Stimulated activated CD8-positive, alpha-beta memory T cell treated with anti-CD3 and anti-CD28 coated beads, Interleukin-4, amount 100 ng/mL, for 48 hours (primary cell): ENCODE measurements around the gene MEOX1.
"Not testable (repeated sequence)": the region's sequence is repeated elsewhere in the genome, so short reads cannot be mapped to it uniquely, and the experiment has no call there.

Experiments
- DNase-seq: peaks from one replicate; pipeline ENCODE4 v3.0.0-alpha.2; 2020

MEOX1 gene

DNA sequence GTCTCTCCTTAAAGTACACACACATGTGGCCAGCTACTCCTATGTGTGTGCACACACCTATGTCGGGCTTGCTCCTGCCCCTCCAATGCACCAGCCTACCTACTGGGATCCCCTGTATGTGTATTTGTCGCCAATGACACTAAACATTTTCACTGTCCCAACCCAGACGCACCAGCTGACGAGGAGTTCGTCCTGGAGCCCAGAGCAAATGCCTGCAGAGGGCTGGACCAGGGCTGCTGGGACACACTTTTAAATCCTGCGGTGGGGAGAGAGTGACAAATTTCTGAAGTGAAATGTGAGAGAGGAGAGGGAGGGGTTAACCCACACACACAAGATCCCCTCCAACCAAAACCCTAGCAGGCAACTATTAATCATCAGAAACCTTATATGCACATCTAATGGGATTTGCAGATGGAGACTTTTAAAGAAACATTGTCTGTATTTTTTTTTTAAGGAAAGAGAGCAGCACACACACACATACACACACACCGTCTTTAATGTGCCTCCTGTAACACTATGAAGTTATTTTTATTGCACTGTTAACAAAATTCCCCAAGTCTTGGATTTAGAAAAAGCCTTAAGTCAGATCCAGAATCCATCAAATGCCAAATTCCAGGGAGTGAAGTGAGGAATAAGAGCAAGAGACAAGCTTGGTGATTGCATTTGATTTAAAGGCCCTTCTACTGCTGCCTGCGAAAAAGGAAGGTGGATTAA, at the start of gene MEOX1:
TSS of gene MEOX1 (minus strand) at position 224 of the 714 bp plus-strand sequence. CDS start 388 bp downstream, outside the sequence.
- peak; percentile 61 for DNase-seq

DNA sequence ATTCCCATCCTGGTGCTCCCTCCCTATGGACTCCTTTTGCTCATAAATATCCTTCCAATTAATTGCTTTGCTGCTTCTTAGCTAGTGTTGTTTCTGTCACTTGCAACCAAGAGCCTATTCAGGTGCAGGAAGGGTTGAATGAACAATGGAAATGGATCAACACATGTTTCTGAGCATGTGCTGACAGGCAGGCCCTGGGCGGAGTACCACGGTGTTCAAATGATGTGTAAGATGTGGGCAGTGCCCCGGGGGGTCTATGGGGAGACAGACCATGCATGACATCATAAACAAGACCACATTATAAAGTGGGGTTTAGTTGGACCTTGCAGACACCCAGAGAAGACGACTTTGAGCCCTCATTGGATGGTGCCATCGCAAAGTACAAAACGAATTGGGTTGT, 48.4 kb upstream of the MEOX1 start:
- no peak for DNase-seq

DNA sequence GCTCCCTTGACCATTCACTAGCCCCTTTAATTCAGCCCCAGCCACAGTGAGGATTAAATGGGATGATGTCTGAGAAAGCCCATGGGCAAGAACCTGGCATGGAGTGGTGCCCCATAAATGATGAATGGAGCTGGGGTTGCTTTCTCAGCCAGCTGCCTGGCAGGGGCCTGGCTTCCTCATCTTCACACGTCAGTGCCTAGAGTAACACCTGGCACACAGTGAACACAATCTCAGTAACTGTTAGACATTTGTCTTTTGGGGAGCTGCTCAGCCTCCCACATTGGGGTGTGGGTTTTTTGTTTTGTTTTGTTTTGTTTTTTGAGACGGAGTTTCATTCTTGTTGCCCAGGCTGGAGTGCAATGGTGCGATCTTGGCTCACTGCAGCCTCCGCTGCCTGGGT, 47.5 kb upstream of the MEOX1 start:
- no peak for DNase-seq

DNA sequence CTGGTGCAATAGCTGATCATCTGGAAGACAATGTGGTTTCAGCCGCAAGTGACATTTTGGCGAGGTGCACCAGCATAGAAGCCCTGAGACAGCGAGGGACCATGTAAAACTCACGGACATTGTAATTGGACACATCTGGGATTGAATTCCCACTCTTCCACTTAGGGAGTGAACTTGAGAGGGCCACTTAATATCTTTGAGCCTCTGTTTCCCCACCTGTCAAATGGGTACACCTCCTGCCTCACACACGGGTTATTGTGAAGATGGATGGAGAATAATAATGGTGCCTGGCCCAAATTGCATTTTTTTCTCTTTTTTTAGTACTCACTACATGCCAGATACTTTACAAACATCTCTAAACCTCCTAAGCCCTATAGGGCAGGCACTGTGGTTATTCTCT, 45.5 kb upstream of the MEOX1 start:
- no peak for DNase-seq

DNA sequence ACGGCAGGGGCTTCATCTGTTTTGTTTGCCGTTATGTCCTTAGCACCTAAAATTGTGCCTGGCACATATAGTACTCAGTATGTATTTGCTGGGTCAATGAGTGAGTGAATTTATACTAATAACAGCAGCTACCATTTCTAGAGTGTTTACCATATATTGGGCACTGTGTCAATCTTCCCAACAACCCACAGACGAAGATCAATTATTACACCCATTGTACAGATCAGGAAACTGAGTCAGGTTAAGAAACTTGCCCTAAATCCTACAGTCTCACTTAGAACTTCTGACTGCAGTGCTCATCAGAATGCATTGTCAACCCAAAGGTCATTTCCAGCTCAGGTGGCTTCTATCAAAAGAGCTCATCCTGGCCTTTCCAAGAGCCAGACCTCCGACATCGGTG, 44.5 kb upstream of the MEOX1 start:
- DNase-seq, result no peak

DNA sequence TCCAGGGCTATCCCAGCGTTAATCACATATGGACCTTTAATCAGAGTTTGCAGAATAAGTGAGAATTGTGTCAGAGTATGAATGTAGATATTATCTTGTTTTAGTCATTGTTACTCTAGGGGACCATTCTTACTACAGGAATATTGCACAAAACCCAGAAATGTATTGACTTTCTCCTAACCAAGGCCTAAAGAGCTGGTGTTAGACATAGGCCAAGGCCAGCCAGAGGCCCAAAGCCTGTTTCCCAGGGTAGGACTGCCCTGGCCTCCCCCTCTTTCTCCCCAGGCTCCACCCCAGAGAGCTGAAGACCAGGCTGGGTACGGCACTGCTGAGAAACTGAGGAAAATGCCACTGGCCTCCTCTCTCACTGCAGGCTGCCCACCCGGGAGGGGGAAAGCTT, 41.9 kb upstream of the MEOX1 start:
- no peak for DNase-seq

DNA sequence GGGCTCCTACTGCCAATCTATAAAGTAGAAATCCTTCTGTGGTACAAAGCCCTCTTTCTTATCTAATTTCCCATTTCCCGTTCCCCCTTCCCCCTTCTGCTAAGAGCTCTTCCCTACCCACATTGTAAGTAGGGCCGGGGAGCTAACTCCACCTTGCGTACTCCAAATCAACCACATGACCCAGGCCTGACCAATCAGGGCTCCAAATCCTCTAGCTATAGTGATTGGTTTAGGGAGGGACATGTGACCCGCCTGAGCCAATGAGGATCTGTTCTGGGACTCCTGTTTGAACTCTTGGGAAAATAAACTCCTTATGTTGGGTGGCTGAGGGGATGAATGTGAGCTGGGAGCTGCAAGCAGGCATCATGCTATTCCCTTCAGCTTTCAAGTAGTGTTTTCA, 40.9 kb upstream of the MEOX1 start:
- DNase-seq, result peak; percentile 37

DNA sequence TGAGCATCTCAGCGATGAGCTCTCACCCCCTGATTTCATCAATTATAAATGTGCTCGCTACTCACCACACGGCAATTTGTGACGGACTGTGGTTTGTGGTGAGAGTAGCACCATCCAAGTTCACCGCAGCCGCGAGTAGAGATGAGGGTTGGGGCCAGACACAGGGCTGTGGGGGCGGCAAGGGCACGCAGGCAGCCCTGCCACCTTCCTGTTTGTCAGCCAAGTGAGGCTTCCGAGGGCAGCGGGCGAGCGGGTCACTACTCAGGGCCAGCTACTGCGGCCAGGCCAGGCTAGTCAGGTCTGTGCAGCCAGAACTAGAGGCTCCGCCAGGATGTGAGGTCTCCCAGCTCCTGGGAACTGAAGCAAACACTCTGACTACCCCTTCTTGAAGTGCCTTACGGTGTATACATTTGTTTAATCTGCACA, 39.6 kb upstream of the MEOX1 start:
- peak; percentile 75 for DNase-seq

DNA sequence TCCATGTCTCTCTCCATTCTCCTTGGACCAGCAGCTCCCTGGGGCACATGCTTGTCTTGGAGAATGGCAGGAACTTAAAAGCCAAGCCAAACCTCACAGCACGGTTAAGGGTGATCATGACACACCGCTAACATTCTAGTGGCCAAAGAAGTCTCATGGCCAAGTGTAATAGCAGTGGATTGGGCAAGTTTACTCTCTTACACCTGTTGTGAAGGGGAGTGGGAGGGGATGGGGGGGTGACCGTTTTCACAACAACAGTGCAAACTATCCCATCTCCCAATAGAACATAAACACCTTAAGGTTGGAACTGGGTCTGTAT, 37.7 kb upstream of the MEOX1 start:
- DNase-seq, result no peak

DNA sequence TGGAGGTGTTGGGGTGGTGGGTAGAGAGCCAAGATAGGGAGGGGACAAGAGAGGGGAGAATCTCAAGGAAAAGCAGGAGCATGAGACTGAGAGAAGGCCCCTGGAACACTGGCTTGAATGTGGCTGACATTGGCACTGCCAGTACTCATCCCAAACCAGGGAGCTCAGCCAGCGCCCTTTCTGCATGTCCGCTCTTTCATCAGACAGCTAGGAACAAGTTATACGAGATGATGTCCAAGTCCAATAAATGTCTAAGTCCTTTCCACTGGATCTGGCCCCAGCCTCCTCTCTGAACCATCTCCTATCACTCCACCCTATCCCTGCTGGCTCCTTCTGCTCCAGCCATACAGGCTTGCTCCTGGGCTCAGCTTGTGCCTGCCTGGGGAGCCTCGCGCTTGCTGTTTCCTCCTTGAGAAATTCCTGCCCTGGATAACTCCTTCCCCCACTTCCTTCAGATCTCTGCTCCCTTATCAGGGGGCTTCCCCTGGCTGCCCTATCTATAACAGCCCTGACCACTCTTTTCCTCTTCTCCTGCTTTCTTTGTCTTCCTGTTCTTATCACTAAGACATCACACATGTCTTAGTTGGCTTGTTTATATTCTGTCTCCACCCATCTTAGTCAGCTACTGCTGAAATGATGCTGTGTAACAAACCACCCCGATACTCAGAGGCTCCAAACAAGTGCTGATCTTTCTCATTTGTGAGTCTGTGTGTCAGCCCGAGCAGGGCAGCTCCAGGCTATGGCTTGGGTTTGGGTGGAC, 37.1 kb upstream of the MEOX1 start:
- no peak for DNase-seq

DNA sequence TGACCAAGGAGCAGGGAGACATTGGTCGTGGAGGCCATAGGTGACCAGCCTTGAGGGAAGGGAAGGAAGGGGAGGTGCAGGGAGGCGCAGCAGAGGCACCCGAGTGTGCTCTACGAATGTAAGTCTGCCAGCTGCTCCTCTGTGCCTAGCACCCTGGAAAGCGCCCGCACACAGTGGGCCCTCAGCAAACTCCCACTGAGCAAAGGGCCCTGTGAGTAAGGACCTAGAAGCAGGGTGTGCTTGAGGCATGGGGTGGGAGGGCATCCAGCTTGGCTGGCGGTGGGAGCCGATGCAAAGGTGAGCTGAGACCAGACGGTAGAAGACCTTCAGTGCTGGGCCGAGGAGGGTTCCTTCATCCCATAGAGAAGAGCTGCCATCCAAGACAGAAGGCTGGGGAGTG, 36.2 kb upstream of the MEOX1 start:
- DNase-seq, result no peak

DNA sequence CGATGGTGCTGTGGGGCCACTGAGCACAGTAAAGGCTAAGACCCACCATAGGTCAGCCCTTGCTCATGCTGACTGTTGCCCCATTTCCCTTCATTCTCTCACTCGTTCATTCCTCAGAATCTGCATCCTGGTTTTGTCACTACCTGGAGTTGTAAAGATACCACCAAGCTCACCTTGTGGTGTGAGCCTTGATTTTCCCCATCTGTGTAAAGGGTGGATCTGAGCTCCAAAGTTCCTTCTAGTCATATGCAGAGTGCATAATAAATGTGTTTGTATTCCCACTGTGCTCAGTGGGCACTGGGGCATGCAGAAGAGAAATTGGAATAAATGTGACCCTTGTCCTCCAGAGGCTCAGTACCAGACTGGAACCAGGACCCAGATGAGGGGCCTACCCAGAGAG, 35.2 kb upstream of the MEOX1 start:
- DNase-seq, result no peak

DNA sequence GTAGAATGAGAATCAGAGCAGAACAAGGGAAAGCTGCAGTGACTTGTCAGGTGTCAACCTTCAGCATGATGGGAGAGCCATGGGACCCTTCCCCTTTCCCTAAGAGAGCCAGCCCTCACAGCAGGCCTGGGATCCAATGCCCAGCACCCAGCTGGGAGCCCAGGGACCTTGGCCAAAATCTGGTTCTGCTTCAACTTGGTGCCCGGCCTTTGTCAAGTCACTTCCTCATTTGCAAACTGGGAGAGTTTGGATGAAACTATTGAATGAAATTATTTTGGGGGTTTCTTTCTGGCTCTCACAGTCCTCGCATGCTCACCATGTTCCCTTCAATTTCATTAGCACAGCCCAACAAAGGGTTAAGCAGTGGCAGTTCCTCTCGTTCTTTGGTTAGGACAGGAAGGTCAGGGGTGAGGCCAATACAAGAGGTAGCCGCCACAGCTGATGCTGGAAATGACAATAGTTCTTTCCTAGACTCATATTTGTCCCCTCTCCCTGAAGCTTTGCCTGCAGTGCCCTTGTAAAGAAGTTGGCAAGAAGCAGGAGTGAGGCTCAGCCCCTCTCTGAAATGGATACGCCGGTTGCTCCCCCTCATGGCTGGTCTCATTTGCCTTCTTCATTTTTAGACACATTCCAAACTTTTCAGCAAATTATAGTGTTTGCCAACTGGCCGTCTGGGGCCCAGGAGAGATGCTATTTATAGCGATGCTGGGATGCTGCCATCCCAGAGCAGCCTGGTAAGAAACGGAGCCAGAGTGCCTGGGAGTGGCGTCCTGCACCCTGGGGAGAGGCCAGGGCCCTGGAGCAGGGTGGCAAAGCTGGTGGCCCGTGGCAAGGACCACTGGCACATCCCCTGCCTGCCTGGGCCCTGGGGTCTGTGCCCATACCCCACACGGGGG, 34.5 kb upstream of the MEOX1 start:
- DNase-seq, result no peak

DNA sequence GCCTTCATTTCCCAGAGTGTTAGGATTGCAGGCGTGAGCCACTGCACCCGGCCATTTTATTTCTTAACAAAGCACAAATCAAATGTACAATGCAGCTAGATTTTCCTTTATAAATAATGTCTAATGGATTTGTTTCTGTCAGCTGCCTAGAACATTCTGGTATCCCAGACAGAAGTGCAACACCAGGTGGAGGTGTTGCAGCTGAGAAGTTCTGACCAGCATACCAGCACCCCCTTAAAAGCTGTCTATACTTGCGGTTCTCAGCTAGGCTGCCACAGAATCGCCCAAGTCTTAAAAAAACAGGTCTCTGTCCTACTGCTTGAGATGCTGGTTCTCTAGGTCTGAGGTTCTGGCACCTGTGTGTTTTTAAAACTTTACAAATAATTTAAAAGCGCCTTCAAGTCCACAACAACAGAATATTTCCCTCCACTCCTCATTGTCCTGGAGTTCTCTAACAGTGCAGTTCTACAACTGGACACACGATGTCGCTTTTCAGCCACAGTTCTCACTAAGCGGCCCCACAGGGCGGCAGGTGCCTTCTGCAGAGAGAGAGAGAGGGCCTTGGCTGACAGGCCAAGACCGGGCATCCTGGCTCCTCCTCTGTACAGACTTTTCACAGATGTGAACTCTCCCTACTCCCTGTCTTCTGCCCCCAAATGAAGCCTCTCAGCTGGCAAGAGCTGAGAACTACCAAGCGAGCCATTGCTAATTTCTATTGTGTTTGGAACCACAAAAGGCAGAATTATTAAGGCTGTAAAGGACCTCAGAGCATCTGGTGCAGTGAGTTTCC, 32.6 kb upstream of the MEOX1 start:
- DNase-seq, result peak; percentile 82

DNA sequence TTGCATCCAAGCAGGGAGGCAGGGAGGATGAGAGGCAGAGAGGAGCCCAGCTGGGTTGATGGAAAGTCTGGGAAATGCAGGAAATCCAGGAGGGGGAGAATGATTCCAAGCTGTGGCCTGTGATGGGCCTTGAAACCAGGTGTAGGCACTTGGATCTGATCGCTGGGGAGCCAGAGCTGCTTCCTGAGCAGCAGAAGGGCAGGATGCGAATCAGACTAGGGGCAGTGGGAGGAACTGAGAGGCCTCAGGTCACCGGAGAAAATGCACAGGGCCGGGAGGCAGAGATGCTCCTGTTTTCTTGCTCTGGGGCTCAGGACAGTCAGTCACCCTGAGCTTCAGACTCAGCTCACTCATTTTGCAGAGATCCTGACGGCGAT, 29.6 kb upstream of the MEOX1 start:
- DNase-seq, result no peak

DNA sequence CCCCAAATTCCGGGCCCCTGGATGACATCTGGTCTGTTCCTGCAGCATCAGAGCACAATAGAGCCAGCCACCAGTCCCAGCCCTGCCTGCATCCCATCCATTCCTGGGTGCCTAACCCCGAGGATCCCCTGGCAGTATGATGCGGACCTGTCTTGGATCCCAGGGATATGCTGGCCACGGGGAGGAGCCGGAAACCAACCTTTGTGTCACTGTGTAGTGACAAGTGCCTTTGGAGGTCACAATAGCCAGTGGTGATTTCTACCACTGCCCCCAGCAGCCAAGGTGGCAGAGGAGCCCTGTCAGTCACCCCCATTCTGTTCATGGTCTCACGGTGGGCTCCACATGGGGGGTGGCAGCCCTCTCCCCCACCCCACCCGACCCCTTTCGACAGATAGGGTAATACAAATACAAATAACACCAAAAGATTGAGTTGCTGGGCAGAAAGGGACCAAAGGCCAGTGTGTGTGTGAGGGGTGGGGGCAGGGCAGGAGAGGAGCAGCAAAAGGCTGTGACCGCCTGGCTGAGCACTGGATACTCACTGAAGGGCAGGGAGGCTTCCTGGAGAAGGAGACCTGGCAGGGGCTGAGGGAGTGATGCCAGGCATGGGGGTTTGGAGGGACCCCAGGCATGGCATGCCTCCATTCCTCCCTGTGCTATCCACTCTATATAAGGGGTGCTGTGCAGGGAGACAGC, 29.0 kb upstream of the MEOX1 start:
- DNase-seq, result no peak

DNA sequence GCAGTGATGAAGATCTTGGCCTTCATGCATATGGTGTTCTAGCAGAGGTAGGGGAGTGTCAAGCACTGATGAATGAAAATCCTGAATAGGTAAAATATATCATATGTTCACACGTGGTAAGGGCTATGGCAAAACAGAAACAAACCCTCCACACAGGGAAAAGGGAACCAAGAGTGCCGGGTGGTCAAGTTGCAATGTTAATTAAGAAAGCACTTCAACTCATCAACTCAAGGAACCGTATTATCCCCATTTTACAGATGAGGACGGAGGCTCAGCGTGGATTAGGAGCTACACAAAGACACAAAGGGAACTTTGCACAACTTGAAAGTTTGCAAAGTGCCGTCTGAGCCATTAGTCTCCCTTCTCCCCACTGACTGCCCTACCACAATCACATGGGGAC, 28.1 kb upstream of the MEOX1 start:
- DNase-seq, result no peak

DNA sequence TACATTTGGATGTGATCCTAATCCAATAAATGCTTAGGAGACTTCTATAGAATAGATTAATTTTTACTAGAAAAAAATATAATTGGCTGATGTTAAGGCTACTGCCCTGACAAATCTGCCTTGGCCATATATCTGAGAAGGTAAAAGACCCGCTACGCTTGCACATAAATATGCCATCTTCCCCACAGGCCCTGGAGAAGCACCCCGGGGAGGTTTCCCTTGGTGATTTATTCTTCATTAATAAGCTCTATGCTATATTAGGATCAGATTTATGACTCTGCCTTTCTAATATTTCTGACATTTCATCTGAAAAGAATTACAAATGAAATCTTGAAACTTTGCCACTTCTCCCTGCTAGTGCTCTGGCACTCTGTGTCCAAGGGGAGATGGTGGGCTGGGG, 27.4 kb upstream of the MEOX1 start:
- no peak for DNase-seq

DNA sequence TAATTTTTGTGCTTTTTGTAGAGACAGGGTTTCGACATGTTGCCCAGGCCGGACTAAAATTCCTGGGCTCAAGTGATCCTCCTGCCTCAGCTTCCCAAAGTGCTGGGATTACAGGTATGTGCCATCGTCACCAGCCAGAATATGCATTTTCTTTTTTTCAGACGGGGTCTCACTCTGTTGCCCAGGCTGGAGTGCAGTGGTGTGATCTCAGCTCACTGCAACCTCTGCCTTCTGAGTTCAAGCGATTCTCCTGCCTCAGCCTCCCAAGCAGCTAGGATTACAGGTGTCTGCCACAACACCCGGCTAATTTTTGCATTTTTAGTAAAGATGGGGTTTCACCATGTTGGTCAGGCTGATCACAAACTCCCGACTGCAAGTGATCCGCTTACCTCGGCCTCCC, 25.2 kb upstream of the MEOX1 start:
- DNase-seq, result not testable (repeated sequence)

DNA sequence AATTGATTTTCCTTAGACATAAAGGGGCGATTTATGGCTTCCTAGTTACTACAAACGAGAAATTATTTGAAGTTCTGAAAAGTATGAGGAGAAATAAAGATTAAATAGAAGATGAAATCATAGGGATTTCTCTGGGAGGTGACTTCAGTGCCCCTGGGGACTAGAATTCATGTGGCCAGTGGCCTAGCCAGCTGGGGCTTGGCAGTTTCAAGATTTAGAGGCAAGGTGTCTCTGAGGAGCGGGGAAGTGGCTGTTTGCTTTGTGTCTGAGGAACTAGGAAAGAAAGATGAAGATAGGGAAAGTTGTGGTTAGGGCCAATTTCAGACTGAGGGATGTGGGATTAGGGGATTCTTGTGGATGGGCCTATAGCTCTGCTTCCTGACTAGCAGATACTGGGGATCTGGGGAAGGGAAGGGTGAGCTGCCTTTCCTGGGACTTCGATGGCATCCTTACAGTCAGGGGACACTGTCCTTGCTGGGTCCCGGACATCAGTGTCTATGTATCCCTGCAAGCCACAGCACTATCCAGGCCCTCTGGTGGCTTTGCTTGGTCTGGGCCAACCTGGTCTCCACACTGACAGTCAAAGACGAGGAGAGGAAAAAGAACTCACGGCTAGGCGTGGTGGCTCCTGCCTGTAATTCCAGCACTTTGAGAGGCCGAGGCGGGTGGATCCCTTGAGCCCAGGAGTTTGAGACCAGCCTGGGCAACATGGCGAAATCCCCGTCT, 22.4 kb upstream of the MEOX1 start:
- DNase-seq, result no peak

DNA sequence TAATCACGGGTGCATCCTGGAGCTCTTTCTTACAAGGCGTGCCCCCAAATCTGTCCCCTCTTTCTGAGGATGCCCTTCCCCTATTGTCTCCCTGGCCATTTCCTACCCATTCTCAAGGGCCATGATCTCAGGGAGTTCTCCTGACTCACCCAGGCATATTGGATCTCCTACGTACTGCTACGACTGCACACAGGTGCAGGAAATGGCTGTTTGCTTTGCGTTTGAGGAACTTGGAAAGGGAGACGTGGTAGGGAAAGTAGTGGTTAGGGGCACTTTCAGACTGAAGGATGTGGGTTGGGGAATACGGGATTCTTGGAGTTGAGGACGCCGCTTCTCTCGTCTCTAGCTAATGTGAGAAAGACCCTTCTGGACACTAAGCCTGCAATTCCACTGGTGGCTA, 18.7 kb upstream of the MEOX1 start:
- DNase-seq, result no peak

DNA sequence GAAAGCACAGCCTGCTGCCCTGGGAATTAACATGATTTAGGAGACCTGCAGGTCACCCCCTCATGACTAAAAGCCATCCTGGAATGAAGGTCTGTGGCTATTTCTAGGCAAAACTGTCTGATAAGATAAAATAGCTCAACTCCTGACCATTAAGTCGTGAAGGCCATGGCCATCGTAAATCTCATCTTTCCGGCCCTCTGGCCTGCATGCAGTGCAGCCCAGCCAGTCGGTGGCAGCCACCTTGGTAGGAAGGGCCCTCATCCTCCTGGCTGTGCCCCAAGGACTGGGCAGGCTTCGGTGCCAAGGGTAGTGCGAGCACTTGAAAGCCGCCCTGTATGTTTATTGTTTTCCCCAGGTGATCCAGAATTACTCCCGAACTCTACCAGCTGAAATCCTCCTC, 18.2 kb upstream of the MEOX1 start:
- DNase-seq, result no peak
